B cell (primary cell): ENCODE data around the gene TRPM2.

Source experiments
- EZH2 ChIP-seq: IDR thresholded peaks from 2 replicates; pipeline ENCODE4 v1.6.1; 2012; ENCODE audit warnings: borderline replicate concordance, low read depth, mild to moderate bottlenecking, moderate library complexity, low read length; ENCODE audit not compliant: insufficient read depth, poor library complexity, severe bottlenecking
- TF ChIP-seq, protein P1 (sequence below): fragments of 200-600 bp; IDR thresholded peaks from one replicate; pipeline ENCODE4 v1.8.0; 2022; ENCODE audit warnings: antibody characterized with exemption, mild to moderate bottlenecking

DNA sequence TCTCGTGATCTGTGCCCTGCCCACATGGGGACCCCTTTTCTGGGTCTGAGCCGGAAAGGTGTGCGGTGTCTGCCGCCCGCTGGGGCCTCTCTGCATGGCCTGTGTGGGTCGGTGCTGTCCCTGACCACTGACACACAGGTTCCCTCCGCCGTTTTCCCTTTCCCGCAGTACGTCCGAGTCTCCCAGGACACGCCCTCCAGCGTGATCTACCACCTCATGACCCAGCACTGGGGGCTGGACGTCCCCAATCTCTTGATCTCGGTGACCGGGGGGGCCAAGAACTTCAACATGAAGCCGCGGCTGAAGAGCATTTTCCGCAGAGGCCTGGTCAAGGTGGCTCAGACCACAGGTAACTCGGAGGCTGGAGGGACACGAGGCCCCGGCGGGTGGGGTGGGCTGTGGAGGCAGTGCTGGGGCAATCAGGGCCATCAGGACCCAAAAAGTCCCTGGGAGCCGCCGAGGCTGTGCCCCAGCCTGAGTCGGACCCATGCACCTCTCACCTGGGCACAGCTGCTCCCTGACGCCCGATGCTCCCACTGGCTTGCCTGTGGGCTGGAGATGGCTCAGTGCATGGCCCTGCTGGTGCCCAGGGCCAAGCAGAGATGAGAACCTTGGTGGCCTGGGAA lies 13.3 kb downstream of the TRPM2 start:
- TF ChIP-seq, protein P1, sequence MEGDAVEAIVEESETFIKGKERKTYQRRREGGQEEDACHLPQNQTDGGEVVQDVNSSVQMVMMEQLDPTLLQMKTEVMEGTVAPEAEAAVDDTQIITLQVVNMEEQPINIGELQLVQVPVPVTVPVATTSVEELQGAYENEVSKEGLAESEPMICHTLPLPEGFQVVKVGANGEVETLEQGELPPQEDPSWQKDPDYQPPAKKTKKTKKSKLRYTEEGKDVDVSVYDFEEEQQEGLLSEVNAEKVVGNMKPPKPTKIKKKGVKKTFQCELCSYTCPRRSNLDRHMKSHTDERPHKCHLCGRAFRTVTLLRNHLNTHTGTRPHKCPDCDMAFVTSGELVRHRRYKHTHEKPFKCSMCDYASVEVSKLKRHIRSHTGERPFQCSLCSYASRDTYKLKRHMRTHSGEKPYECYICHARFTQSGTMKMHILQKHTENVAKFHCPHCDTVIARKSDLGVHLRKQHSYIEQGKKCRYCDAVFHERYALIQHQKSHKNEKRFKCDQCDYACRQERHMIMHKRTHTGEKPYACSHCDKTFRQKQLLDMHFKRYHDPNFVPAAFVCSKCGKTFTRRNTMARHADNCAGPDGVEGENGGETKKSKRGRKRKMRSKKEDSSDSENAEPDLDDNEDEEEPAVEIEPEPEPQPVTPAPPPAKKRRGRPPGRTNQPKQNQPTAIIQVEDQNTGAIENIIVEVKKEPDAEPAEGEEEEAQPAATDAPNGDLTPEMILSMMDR = no peak
- no peak for TF ChIP-seq EZH2
